Forelimb muscle (tissue), 1 donor: ENCODE results near the gene ANKS1B. TPM values are rescaled to one million over a fixed set of nuclear protein-coding genes. Genes with fewer than 3 reads are reported as not detected.
"Not testable (repeated sequence)": the region's sequence is repeated elsewhere in the genome, so short reads cannot be mapped to it uniquely, and the experiment has no call there.

Source experiments
- DNase-seq: peaks from one replicate; pipeline ENCODE4 v3.0.0-alpha.2; 2013; ENCODE audit warnings: low read depth
- polyA plus RNA-seq: library from polyadenylated mRNA; unstranded; fragments of 120-200 nt; gene quantifications from one replicate; pipeline ENCODE4 v1.2.1, GENCODE V29; 2013; ENCODE audit not compliant: insufficient read length

ANKS1B gene
- polyA plus RNA-seq, 1 donor = 2.3 TPM

DNA sequence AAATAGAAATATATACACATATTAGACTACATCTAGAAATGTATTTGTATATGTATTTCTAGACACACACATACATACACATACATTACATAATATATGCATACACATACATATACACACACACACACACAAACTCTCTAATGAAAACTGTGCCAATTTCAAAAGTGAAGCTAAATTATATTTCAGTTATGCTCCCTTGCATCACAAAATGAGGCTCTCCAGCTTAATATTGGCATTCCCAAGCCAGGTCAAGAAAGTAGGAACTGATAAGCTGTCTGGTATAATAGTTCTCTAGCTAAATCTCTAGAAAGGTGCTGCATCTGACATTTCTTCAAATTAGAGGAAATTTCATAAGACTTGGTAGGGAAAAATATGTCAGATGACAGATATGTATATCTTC, 280.3 kb downstream of the ANKS1B start:
- DNase-seq = no peak

DNA sequence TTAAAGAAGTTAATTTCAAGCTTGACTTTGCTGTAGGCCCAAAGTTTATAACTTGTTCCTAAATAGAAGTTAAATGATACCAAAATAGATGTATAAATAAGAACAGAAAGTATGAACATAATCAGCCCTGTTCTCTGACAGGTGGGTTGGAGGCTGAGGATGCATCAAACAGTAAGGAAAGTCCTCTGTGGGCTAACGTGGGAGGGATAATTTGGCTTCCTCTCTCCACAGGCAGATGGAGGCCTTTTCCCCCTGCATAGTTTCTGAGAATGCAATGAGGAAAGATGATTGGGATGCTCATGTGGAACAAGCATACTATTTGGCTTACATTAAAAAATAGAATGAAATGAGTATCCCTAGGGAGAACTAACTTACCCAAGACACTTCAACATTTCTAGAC, 280.7 kb downstream of the ANKS1B start:
- DNase-seq = no peak

DNA sequence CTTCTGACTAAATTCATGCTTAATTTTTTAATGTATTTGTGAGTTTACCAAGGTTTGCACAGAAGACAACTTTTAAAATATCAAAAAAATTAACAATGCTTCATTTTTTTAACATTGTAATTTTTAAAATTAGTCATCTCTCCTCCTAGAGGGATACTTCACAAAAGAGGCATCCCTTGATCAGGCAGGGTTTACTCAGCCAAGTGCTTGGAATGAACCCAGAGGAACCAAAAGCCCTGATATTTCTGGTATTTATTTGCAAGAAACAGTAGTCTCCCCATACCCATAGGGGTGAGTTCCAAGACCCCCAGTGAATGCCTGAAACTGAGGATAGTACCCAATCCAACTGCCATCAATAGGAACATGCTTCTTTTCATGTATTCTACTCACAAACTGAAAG, 284.7 kb downstream of the ANKS1B start:
- DNase-seq = no peak

DNA sequence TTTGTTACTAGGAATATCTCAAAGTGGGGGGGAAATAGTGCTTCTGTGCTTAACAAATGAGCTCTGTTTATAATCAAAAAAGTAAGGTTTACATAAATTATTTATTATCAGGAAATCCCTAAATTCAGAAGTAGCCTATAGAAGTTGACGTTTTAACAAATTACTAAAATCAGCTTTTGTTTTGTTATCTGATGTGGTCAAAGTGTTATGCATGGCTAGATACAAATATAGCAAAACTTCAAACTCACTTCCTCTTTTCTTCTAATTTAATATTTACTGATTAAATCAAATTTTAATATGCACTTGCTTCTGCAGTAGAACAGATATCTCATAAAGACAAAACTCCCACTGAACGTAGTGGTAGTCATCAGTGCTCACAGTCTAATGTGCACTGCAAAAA, 289.7 kb downstream of the ANKS1B start:
- no peak for DNase-seq

DNA sequence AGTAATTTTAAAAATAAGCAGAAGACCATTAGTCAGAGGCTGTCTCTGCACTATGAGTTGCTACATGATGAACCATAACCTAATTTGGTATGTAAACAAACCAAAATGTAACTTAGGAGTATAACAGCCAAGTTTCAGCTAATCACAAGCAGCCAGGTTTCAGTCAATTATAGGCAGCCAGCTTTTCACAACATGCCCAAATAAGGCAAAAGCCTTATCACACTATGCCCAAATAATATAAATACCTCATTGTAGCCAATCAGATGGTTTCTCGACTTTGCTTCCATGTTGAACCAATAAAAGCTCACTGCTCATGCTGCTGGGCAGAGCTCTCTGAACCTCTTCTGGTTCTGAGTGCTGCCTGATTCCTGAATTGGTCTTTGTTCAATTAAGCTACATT, 298.6 kb downstream of the ANKS1B start:
- no peak for DNase-seq

DNA sequence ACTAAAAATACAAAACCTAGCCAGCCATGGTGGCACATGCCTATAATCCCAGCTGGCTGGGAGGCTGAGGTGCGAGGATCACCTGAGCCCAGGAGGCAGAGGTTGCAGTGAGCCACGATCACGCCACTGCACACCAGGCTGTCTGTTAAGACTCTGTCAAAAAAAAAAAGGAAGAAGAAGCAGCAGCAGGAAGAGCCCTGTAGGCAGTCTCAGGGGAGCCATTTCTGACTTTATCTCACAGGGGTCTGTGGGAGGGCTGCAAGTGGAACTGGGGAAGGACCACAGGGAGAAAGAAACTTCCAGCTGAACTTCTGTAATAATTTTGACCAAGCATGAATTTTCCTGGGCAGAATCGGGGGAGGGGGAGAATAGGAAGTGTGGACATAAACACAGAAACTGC, 304.5 kb downstream of the ANKS1B start:
- no peak for DNase-seq

DNA sequence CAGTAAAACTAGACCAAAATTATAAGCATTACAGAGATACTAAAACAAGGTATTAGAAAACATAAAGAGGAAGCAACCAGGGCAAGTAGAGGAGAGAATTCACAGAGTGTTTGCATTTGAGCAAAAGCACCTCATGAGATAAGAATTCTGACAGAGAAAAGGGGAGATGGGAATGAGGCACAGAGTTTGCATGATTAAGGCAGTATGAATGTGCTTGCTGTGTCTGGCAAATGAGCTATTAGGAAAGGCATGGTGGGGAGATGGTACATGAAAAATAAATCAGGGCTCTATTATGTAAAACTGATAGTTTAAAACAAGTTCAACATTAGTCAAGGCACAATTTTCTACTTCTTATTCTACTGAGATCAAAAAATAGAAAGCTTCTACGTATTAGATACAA, 314.1 kb downstream of the ANKS1B start:
- no peak for DNase-seq

DNA sequence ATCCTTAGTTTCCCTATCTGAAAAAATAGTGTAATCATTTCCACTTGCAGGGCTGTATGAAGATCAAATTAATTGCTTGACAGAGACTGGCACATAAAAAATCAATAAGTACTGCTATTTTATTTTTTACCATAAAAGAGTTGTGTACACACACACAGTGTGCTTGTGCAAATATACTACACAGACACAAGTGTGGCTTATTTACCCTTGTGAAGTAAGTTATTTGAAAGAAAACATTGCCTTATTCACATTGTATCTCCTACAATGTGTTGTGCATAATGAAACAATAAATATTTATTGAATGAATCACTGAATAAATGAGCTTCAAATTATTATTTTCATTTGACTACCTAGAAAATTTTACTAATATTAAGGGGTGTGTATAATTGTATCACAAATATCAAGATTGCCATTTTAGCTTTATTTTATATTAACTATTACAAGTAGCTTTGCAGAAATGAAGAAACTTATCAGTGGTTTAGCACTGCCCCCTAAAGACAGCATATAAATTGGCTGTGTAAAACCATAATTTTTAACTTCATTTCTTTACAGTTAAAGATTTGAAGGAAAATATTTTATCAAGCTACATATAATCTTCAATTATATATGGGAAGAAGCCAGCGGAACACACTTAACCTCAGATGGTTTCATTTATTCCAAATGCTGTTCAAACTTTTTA, 325.9 kb downstream of the ANKS1B start:
- DNase-seq = no peak

DNA sequence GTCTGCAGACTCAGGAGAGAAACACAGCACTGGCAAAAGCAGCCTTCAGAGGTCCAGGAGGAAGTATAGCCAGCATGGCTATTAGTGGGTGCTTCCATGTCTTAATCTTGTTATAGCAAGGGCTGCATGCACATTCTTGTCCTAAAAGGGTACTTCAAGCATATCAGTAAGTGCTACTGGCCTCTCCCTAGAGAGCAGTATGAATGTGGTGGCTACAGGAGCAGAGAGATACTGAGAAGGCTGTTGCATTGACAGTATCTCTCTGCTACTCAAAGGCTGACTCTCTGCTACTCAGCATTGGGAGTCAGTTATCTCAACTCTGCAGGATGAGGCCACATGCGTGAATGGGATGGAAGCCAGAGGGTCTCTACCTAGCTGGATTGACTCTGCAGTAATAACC, 335.2 kb downstream of the ANKS1B start:
- DNase-seq = no peak

DNA sequence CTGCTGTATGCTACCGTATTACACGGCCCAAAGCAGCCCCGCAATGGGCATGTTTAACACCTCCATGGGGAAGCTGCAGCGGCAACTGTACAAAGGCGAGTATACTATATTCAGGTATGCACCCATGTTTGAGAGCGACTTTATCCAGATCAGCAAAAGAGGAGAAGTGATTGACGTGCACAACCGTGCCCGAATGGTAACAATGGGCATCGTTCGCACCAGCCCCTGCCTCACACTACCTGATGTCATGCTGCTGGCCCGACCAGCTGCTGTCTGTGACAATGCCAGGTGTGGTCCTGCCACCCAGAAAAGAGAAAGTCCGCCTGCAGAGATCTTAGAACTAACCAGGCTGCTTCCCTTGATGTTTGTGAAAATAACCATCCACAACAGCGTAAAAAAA, 336.6 kb downstream of the ANKS1B start:
- DNase-seq = no peak

DNA sequence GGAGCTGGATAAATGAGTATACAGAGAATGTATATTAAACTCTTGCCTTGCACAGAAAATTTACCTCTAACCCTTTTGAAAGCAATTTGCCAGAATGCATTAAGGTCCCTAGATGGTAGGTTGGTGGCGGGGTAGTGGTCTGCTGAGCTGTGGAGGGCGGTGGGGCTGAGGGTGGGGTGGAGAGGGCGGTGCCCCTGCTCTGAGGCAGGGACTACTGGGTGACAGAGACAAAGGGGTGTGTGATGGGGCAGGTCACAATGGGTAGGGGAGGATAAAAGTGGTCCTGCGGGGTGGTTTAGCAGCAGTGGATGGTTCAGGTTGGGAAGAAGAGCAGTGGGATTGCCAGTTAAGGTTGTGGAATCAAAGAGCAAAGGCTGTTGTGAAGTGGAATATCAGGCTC, 337.3 kb downstream of the ANKS1B start, which contains the start of gene GARIN6:
Gene GARIN6, plus strand, starts transcription at position 301 of the 400 bp plus-strand sequence. CDS start 422 bp downstream, outside the sequence.
- DNase-seq = no peak

DNA sequence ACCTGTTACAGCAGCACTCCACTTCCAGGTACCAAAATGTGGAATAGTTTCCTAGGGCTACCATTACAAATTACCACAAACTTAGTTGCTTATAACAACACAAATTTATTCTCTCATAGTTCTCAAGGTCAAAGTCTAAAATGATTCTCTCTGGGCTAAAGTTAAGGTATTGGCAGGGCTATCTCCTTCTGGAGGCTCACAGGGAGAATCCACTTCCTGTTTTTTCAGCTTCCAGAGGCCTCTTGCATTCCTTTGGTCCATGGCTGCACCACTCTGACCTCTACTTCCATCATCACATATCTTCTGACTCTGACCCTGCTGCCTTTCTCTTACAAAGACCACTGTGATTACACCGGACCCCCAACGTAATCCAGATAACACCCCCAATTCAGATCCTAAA, 340.1 kb downstream of the ANKS1B start:
- no peak for DNase-seq

DNA sequence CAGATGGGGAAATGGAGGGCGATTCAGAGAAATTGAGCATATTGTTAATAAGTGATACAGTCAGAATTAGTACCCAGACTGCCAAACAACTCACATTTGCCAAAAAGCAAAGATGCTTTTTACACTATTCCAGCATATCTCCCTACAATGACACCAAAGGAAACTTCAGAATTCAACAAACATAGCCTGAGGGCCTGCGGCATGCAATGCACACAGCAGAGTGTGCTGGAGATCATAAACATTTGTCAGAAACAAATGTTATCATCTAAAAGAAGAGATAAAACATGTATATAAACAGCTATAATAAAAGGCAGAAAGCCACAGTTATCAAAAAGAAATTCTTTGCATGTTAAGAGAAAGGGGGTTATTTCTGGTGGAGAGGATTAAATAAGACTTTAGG, 357.3 kb downstream of the ANKS1B start:
- DNase-seq = no peak

DNA sequence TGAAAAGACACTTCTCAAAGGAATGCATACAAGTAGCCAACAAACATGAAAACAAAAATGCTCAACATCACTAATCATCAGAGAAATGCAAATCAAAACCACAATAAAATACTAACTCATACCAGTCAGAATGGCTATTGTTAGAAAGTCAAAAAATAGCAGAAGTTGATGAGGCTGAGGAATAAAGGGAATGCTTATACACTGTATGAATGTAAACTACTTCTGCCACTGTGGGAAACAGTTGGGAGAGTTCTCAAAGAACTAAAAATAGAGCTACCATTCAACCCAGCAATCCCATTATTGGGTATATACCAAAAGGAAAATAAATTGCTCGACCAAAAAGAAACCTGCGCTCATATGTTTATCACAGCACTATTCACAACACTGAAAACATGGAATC, 360.1 kb downstream of the ANKS1B start:
- not testable (repeated sequence) for DNase-seq

DNA sequence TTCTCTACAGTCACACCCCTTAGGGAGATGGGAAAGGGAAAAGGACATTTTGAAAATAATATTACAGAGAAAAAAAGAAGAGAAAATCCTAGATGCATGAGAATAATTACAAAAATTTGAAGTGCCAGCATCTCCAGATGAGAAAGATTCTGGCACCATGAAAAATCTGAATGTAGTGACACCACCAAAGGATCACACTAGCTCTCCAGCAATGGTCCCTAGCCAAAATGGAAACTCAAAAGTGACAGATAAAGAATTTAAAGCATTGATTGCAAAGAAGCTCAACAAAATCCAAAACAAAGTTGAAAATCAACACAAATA, 364.6 kb downstream of the ANKS1B start:
- no peak for DNase-seq

DNA sequence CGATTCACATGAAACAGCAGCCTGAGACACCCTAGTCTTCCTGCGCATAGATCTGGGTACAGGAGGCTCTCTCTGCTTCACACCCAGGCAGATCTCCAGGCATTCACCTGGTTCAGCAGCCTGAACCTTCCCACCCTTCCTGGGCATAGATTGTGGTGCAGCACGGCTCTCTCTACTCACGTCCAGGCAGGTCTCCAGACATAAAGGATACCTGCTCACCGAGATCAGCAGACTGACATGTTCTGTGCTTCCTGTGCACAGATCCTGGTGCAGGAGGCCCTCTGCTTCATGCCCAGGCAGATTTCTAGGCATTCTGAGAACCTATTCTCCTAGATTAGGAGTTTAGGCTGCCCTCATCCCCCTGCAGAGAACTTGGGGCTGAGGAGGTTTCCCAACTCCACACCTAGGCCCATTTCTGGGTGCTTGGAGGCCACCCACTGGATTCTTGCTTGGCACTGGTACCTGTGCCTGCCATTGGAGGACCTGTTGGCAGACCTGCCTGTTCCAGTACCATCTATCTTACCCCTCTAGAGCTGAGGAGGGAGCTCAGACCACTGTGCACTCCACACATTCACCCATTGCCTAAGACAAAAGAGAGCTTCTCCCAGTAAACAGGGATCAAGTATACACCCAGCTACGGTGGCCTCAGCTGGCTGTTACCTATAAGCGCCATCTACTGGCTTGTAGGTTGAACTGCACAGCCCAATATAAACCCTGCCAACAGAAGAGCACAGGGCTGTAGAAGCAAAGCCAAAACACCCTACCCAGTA, 365.2 kb downstream of the ANKS1B start:
- no peak for DNase-seq

DNA sequence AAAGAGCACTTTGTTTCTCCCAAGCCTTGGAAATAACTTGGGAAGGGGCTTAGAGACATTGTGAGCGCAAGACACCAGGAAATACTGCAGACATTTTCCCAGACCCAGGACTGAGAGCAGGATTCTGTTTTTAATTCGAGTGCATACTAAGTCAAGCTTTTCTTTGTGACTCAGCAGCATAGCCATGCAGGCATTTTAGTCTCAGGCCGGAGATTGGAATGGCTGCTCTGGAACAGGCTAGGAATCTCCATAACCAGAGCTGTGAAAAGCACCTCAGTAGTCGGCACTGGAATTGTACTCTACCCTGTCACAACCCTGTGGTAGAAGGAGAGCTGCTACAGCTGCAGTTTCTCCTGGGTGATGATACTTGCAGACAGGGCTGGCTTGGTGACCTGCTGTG, 366.1 kb downstream of the ANKS1B start:
- no peak for DNase-seq

DNA sequence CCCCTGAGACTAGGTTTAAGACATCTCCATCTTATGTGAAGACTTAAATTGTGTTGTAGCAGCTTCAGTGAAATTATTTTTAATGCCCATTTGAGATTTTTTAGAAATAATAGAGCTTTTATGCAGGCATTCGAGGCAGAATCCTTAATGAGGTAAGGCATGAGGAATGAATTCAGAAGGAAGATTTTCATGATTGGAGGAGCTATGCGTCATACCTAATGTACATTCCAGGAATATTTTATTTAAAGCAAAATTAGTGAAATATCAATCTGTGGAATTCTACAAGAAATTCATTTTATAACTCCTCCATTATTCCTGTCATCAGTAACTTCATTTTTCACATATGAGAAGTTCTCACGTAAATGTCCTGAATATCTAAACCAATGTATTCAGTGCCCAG, 373.1 kb downstream of the ANKS1B start:
- DNase-seq = no peak

DNA sequence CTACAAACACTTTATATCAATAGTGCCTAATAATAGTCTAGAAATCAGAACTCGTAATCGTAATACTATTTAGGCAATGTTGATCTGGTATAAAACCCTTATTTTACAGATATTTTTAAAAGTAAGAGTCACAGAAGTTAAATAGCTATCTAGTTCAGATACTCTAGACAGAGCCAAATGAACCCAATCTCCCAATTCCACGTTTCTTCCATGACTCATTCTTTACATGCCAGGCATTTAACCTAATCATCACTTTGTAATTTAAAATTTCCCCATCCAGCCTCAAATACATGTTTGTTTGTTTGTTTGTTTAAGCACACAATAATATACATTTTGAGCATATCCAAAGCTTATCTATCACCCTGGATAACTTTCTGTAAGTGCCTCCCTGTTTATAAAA, 373.6 kb downstream of the ANKS1B start:
- no peak for DNase-seq

DNA sequence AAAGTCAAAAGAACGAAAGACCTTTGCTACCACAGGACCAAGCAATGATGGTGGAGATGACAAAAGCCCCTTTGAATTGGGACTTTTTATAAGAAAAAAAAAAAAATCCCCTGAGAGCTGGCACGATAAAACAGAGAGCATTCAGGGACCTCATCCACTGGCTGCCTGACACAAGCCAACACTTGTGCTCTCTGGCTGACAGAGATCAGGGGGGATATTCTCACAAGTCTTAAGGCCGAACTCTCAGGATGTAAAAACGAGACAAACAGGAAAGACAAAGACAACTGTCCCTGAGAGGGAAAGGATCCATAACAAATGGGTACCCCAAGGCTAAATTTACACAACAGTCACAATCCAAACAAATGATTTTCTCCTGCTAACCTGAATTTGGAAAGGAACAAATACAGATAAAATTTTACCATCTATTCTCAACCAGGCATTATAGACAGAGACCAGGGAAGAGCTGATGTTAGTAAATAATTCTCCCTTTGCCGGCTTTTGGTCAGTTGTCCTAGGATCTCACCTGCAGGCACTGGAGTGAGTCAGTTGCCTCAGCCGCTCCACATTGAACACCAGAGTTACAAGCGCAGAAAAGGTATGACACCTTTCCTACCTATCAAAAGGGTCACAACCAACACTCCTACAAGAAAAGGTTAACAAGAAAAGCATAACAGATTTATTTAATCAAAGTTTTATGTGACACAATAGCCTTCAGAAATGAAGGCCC, 375.1 kb downstream of the ANKS1B start:
- DNase-seq = no peak

DNA sequence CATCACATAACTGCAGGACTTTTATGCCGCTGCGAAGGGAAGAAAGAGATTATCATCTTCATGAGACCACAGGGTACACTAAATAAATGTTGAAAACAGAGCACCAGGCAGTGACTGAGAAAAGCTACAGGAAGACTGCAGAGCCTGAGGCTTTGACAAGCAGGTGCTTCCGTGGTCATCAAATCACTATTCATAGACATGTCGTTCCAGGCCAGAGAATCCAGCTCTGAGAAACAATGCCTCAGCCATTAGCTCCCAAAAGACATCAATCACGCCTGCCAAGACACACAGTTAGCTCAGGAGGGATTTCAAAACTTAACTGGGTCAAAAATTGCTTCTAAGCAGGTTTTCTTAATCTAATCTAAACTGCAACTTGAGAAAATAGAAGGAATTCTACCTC, 384.3 kb downstream of the ANKS1B start:
- DNase-seq = no peak

DNA sequence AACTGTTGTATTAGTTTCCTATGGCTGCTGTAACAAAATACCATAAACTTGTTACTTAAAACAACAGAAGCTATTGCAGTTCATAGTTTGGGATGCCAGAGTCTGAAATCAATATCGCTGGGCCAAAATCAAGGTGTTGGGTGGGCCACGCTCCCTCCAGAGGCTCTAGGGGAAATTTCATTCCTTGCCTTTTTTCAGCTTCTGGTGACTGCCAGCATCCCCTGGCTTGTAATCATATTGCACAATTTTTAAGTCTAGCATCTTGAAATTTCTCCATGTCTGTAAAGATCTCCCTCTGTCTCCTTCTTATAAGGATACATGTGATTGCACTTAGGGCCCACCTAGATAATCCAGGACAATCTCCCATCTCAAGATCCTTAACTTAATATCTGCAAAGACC, 386.0 kb downstream of the ANKS1B start:
- DNase-seq = no peak

DNA sequence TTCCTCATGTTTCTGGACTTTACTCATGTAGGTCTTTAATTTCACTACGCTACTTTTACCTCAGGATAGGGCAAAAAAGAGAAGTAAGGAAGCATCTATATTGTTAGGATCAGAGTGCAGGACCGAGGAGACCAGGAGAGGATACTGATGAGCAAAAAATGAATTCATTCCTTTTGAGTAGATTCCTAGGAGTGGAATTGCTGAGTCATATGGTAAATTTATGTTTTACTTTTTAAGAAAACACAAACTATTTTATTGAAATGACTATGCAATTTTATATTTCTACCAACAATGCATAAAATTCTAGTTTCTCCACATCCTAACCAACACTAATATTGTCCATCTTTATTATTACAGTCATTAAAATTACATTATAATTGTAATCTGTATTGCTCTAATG, 388.0 kb downstream of the ANKS1B start:
- no peak for DNase-seq
